ENCODE data around the gene HS6ST2. TPM values are rescaled to one million over a fixed set of nuclear protein-coding genes. Genes with fewer than 3 reads are reported as not detected.

Gene HS6ST2
- total RNA-seq, 1 donor from 2014 or later: 35.8 TPM

DNA sequence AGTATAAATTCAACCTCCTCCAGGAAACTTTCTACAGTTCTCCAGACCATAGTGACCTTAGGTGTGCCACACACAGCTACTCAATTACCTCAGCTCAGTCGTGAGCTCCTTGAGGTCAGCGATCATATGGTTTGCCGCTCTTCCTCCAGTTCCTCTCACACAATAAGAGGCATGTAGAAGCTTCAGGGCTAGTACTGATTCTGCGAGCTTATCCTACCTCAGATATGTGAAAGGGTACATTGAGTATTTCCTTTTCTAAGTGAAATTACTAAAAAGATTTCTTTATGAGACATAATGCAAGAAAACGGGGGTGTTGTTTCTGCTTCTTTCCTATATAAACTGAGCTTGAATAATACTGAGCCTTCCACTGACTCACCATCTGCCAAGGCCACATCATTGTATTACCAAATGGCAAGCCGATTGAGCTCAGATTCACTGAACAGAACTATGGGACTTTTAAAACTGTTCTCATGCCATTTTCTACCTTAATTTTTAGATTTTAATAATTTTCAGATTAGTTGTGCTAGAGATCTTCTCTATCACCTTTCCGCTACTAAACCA lies 183.1 kb downstream of the HS6ST2 start:
- DNase-seq (ENCODE audit: extremely low spot score, unreplicated experiment): no peak
- Mint-ChIP-seq H3K27ac (no peak overlapping the region), H3K4me1 (ENCODE audit: unreplicated experiment) (peaks cover 6% of the 10 kb centered on the region), H3K27me3 (no peaks in the 10 kb centered on the region), H3K9me3 (no peaks in the 10 kb centered on the region), H3K4me3 (no peak overlapping the region), H3K36me3 (peaks cover 1% of the 10 kb centered on the region)
- TF ChIP-seq, protein P1, sequence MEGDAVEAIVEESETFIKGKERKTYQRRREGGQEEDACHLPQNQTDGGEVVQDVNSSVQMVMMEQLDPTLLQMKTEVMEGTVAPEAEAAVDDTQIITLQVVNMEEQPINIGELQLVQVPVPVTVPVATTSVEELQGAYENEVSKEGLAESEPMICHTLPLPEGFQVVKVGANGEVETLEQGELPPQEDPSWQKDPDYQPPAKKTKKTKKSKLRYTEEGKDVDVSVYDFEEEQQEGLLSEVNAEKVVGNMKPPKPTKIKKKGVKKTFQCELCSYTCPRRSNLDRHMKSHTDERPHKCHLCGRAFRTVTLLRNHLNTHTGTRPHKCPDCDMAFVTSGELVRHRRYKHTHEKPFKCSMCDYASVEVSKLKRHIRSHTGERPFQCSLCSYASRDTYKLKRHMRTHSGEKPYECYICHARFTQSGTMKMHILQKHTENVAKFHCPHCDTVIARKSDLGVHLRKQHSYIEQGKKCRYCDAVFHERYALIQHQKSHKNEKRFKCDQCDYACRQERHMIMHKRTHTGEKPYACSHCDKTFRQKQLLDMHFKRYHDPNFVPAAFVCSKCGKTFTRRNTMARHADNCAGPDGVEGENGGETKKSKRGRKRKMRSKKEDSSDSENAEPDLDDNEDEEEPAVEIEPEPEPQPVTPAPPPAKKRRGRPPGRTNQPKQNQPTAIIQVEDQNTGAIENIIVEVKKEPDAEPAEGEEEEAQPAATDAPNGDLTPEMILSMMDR (conservative IDR thresholded peaks at IDR 0.05): no peak

DNA sequence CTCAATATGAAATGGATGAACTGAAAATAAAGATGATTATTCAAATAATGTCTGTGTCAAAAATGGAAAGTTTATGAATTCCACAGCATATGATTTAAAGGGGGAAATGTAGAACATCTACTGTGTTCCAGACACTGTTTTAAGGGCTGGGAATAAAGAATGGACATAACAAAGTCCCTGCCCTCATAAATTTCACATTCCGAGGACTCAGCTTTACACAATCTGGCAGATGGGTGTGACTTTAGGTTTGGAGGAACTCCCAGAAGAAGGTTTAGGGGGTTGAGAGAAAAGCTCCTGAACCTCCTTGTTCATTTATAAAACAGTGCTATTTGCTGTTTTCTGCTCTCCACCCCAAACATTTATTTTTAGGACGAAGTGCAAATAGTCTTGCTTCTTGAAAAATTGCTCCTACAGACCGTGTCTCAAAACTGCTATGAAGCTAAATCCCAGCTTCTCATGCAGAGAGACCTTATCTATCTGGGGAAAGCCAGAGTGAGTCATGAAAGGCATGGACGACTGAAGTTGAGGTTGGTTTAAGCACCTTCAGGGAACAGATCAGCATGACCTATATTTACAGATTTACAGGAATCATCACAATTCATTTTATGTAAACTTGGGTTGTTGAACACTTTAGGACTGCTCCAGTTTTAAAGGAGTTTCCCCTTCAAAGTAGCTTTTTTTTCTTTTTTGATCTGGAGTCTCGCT lies 184.3 kb downstream of the HS6ST2 start:
- Mint-ChIP-seq H3K4me3 (no peak overlapping the region), H3K27me3 (no peaks in the 10 kb centered on the region), H3K4me1 (ENCODE audit: unreplicated experiment) (peaks cover 6% of the 10 kb centered on the region), H3K27ac (no peak overlapping the region), H3K36me3 (peaks cover 4% of the 10 kb centered on the region), H3K9me3 (no peaks in the 10 kb centered on the region)
- TF ChIP-seq, protein P1 (conservative IDR thresholded peaks at IDR 0.05): no peak
- DNase-seq (ENCODE audit: extremely low spot score, unreplicated experiment): no peak

DNA sequence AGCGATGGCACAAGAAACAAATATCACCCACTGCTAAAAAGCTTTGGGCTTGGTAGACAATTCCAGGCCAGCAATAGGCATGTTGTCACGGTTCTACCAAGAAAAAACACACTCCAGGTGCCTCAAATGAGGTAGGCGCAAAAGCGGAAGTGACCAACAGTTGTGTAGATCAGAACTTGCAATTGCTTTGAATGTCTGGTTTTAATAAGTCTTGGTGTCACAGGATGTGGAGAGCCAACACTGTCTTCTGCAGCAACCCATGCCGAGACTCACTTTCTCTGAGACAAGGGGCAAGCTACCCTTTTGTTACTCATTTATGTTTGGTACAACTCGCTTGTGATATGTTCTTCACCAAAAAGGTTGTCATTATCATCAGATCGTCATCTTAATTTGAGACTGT lies 188.8 kb downstream of the HS6ST2 start:
- DNase-seq (ENCODE audit: extremely low spot score, unreplicated experiment): no peak
- peaks cover 4% of the 10 kb centered on the region for H3K36me3 Mint-ChIP-seq
- no peak overlapping the region for H3K4me3 Mint-ChIP-seq
- H3K27ac Mint-ChIP-seq: no peak overlapping the region
- TF ChIP-seq, protein P1 (conservative IDR thresholded peaks at IDR 0.05): no peak
- no peaks in the 10 kb centered on the region for H3K27me3 Mint-ChIP-seq
- no peaks in the 10 kb centered on the region for H3K9me3 Mint-ChIP-seq
- peaks cover 4% of the 10 kb centered on the region for H3K4me1 Mint-ChIP-seq (ENCODE audit: unreplicated experiment)

DNA sequence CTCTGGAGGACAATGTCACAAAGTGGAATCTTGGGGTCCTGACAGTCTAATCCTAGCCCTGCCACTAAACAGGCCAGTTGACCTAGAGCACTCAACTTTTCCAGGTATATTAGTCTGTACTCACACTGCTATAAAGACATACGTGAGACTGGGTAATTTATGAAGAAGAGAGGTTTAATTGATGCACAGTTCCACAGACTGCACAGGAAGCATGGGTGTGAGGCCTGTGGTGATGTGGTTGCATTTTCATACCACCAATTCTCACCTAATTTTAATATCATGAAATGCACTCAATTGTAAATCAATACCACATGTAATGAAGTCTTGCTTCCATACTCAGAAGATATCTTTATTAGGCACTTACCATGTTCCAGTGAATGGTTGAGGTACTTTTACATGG lies 192.0 kb downstream of the HS6ST2 start:
- Mint-ChIP-seq H3K27me3 (no peaks in the 10 kb centered on the region), H3K9me3 (no peaks in the 10 kb centered on the region), H3K36me3 (peaks cover 4% of the 10 kb centered on the region), H3K4me3 (no peak overlapping the region), H3K4me1 (ENCODE audit: unreplicated experiment) (peaks cover 7% of the 10 kb centered on the region), H3K27ac (no peak overlapping the region)
- TF ChIP-seq, protein P1 (conservative IDR thresholded peaks at IDR 0.05): no peak
- DNase-seq (ENCODE audit: extremely low spot score, unreplicated experiment): no peak

DNA sequence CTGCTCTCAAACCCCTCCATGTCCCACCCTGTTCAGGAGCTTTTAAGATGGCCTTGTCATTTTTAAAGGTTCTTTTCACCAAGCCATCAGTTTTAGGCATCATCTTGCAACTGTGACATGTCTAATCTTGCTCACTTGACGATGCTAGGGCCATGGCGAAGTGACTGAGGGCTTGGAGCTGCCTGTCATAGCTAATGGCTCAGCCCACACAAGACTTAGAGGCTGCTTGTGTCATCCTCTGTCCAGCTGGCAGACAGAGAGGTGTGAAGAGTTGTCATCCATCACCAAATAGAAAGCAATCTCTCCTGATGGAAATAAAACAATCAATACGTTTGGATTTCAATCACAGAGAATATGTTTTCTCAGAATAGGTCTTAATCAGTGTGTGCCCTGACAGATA lies 194.9 kb downstream of the HS6ST2 start:
- TF ChIP-seq, protein P1 (conservative IDR thresholded peaks at IDR 0.05): no peak
- DNase-seq (ENCODE audit: extremely low spot score, unreplicated experiment): no peak
- no peaks in the 10 kb centered on the region for H3K27me3 Mint-ChIP-seq
- H3K36me3 Mint-ChIP-seq: no peaks in the 10 kb centered on the region
- no peaks in the 10 kb centered on the region for H3K9me3 Mint-ChIP-seq
- peaks cover 34% of the 10 kb centered on the region for H3K4me1 Mint-ChIP-seq (ENCODE audit: unreplicated experiment)
- H3K27ac Mint-ChIP-seq: no peak overlapping the region
- H3K4me3 Mint-ChIP-seq: no peak overlapping the region

Measured in type B pancreatic cell (in vitro differentiated cells).